ENCODE data around the gene PAPOLB. TPM values are rescaled to one million over a fixed set of nuclear protein-coding genes. Genes with fewer than 3 reads are reported as not detected.

Gene PAPOLB
- polyA plus RNA-seq, 2 donors: 0.02 TPM; not detected in 1

GRCh38 chr7:4889682-4890081, 27.9 kb upstream of the PAPOLB start:
- no peaks in the 10 kb centered on the region for H3K4me1 ChIP-seq (ENCODE audit: control insufficient read depth in 2 of 2, insufficient read depth in 2 of 2, low read length in 1 of 2)
- H3K36me3 ChIP-seq (ENCODE audit: control insufficient read depth in 2 of 2, insufficient read depth in 2 of 2, low read length in 1 of 2): no peaks in the 10 kb centered on the region
- H3K27me3 ChIP-seq (ENCODE audit: control insufficient read depth in 1 of 2, insufficient read depth in 2 of 2, low read length in 2 of 2): no peaks in the 10 kb centered on the region
- no peak overlapping the region for H3K4me3 ChIP-seq (ENCODE audit: low read depth in 1 of 2, low read length in 2 of 2)
- H3K9me3 ChIP-seq (ENCODE audit: control insufficient read depth in 2 of 2, insufficient read depth in 1 of 2, low read depth in 1 of 2, low read length in 1 of 2): peaks cover 2 to 3% of the 10 kb centered on the region in 2 donors
- H3K27ac ChIP-seq (ENCODE audit: low read depth in 2 of 2, low read length in 1 of 2): no peak overlapping the region
- 50 to 56% methylated on average over 1 of the region's 1 CpG for WGBS, 2 donors

DNA sequence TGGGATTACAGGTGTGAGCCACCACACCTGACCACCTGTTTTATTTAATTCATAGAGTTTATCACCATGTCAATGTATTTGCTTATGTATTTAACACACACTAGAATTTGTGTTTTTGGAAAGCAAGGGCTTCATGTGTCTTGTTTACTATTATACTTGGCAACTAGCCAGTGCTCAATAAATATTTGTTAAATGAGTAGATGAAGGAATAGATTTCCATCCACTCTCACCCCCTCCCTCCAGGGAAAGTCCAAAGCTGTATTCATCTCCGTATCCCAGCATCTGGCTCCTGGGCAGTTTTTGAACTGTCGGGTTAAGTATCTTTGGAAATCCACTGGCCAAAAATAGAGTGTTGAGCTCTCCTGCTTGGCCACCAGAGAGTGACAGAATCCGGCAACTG, 26.3 kb upstream of the PAPOLB start:
- Histone ChIP-seq H3K27ac (ENCODE audit: low read depth in 2 of 2, low read length in 1 of 2) (no peak overlapping the region), H3K36me3 (ENCODE audit: control insufficient read depth in 2 of 2, insufficient read depth in 2 of 2, low read length in 1 of 2) (no peaks in the 10 kb centered on the region), H3K9me3 (ENCODE audit: control insufficient read depth in 2 of 2, insufficient read depth in 1 of 2, low read depth in 1 of 2, low read length in 1 of 2) (peaks cover 0 to 2% of the 10 kb centered on the region in 2 donors), H3K4me3 (ENCODE audit: low read depth in 1 of 2, low read length in 2 of 2) (no peak overlapping the region), H3K27me3 (ENCODE audit: control insufficient read depth in 1 of 2, insufficient read depth in 2 of 2, low read length in 2 of 2) (peaks cover 0 to 7% of the 10 kb centered on the region in 2 donors), H3K4me1 (ENCODE audit: control insufficient read depth in 2 of 2, insufficient read depth in 2 of 2, low read length in 1 of 2) (peaks cover 0 to 3% of the 10 kb centered on the region in 2 donors)
- 71 to 72% methylated on average over 3 of the region's 3 CpGs for WGBS, 2 donors

- Histone ChIP-seq H3K4me1 (ENCODE audit: control insufficient read depth in 2 of 2, insufficient read depth in 2 of 2, low read length in 1 of 2) (peaks cover 5 to 9% of the 10 kb centered on the region in 2 donors), H3K36me3 (ENCODE audit: control insufficient read depth in 2 of 2, insufficient read depth in 2 of 2, low read length in 1 of 2) (no peaks in the 10 kb centered on the region), H3K27me3 (ENCODE audit: control insufficient read depth in 1 of 2, insufficient read depth in 2 of 2, low read length in 2 of 2) (peaks cover 0 to 8% of the 10 kb centered on the region in 2 donors), H3K9me3 (ENCODE audit: control insufficient read depth in 2 of 2, insufficient read depth in 1 of 2, low read depth in 1 of 2, low read length in 1 of 2) (peaks cover 0 to 2% of the 10 kb centered on the region in 2 donors), H3K4me3 (ENCODE audit: low read depth in 1 of 2, low read length in 2 of 2) (no peak overlapping the region), H3K27ac (ENCODE audit: low read depth in 2 of 2, low read length in 1 of 2) (no peak overlapping the region)
- WGBS, 2 donors: 48 to 67% methylated on average over 1 of the region's 1 CpG
Observed at GRCh38 chr7:4886671-4887070, 24.8 kb upstream of the PAPOLB start.

DNA sequence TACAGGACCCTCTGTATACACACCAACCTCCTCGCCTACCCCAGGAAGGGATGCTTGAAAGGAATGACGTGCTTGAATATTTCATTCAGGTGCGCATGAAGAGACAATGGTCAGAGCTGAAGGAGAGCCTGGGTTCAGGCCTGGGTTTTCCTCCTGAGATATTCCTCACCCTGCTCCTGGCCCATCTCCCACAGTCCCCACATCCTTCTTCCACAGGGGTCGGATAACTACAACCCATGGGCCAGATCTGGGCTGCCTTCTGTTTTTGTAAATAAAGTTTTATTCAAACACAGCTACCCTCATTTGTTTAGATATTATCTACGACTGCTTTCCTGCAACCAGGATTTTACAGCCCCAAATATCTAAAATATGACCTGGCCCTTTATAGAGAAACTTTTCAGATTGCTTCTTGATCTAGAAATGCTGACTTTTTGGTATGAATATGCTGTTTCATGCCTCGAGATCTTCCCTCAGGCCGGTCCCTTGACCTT, 23.5 kb upstream of the PAPOLB start:
- Histone ChIP-seq H3K27ac (ENCODE audit: low read depth in 2 of 2, low read length in 1 of 2) (no peak overlapping the region), H3K4me1 (ENCODE audit: control insufficient read depth in 2 of 2, insufficient read depth in 2 of 2, low read length in 1 of 2) (peaks cover 5 to 9% of the 10 kb centered on the region in 2 donors), H3K4me3 (ENCODE audit: low read depth in 1 of 2, low read length in 2 of 2) (no peak overlapping the region), H3K27me3 (ENCODE audit: control insufficient read depth in 1 of 2, insufficient read depth in 2 of 2, low read length in 2 of 2) (peaks cover 0 to 8% of the 10 kb centered on the region in 2 donors), H3K9me3 (ENCODE audit: control insufficient read depth in 2 of 2, insufficient read depth in 1 of 2, low read depth in 1 of 2, low read length in 1 of 2) (peaks cover 0 to 2% of the 10 kb centered on the region in 2 donors), H3K36me3 (ENCODE audit: control insufficient read depth in 2 of 2, insufficient read depth in 2 of 2, low read length in 1 of 2) (no peaks in the 10 kb centered on the region)
- 90 to 91% methylated on average over 7 of the region's 7 CpGs for WGBS, 2 donors

DNA sequence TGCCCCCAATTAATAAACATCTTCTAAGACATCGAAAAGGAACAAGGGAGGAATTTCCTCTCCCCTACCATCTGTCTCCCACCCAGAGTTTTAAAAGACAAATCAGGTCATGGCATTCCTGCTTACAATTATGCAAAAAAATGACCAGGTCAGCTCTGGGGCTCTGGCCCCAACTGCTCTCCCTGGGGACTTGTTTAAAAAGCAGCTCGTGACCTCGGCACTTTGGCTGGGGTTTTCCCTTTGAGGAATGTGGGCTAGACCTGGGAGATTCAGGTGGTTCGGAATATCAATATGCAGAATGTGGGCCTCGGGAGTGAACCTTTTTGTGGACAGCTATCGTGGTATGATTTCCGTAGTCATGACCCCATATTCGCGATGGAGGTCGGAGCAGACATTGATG, 22.3 kb upstream of the PAPOLB start:
- WGBS, 2 donors: 76 to 79% methylated on average over 10 of the region's 10 CpGs
- no peak overlapping the region for H3K27ac ChIP-seq (ENCODE audit: low read depth in 2 of 2, low read length in 1 of 2)
- H3K27me3 ChIP-seq (ENCODE audit: control insufficient read depth in 1 of 2, insufficient read depth in 2 of 2, low read length in 2 of 2): peaks cover 0 to 8% of the 10 kb centered on the region in 2 donors
- H3K4me1 ChIP-seq (ENCODE audit: control insufficient read depth in 2 of 2, insufficient read depth in 2 of 2, low read length in 1 of 2): peaks cover 5 to 13% of the 10 kb centered on the region in 2 donors
- H3K9me3 ChIP-seq (ENCODE audit: control insufficient read depth in 2 of 2, insufficient read depth in 1 of 2, low read depth in 1 of 2, low read length in 1 of 2): peaks cover 0 to 2% of the 10 kb centered on the region in 2 donors
- H3K36me3 ChIP-seq (ENCODE audit: control insufficient read depth in 2 of 2, insufficient read depth in 2 of 2, low read length in 1 of 2): no peaks in the 10 kb centered on the region
- H3K4me3 ChIP-seq (ENCODE audit: low read depth in 1 of 2, low read length in 2 of 2): no peak overlapping the region

DNA sequence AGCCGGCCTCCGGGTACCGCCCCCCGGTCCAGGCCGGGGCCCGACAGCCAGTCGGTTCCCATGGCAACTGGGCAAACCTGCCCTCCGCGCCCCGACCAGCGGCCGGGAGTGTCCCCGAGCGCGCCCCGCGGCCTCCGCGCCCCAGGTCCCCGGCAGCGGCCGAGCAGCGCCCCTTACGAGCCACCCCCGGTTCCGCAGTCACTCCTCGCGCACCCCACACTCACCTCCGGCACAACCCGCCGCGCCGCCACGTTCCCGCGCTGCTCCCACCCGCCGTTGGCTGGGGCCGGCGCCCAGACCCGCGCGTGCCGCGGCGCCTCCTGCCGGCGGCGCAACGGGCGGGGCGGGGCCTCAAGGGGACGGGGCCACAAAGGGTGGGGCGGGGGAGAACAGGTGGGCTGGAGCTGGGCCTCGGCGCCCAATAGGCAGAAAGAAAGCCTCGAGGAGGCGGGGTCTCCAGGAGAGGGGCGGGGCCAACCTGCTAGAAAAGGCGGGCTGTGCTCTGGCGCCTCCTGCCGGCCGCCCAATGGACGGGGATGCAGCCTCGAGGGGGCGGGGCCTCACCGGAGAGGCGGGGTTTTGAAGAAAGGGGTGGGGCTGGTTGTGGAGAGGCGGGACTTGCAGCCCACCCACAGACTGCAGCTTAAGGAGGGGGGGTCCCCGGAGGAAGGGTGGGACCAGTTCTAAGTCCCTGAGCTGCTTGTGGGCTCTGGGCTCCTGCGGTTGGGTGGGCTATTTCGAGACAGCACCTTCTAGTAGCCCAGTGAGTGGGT, 21.7 kb upstream of the PAPOLB start, which contains the start of gene RADIL:
Gene RADIL, minus strand, starts transcription at position 345 of the 773 bp plus-strand sequence. CDS start 5,577 bp downstream, outside the sequence.
- Histone ChIP-seq H3K27ac (ENCODE audit: low read depth in 2 of 2, low read length in 1 of 2) (peak within 1 kb of the TSS; percentile 72 to 85), H3K9me3 (ENCODE audit: control insufficient read depth in 2 of 2, insufficient read depth in 1 of 2, low read depth in 1 of 2, low read length in 1 of 2) (peaks cover 0 to 2% of the 10 kb centered on the region in 2 donors), H3K36me3 (ENCODE audit: control insufficient read depth in 2 of 2, insufficient read depth in 2 of 2, low read length in 1 of 2) (no peaks in the 10 kb centered on the region), H3K4me3 (ENCODE audit: low read depth in 1 of 2, low read length in 2 of 2) (peak within 1 kb of the TSS; percentile 37 to 47), H3K27me3 (ENCODE audit: control insufficient read depth in 1 of 2, insufficient read depth in 2 of 2, low read length in 2 of 2) (peaks cover 0 to 8% of the 10 kb centered on the region in 2 donors), H3K4me1 (ENCODE audit: control insufficient read depth in 2 of 2, insufficient read depth in 2 of 2, low read length in 1 of 2) (peaks cover 5 to 13% of the 10 kb centered on the region in 2 donors)
- WGBS, 2 donors: 5% methylated on average over 68 to 72 of the region's 72 CpGs

DNA sequence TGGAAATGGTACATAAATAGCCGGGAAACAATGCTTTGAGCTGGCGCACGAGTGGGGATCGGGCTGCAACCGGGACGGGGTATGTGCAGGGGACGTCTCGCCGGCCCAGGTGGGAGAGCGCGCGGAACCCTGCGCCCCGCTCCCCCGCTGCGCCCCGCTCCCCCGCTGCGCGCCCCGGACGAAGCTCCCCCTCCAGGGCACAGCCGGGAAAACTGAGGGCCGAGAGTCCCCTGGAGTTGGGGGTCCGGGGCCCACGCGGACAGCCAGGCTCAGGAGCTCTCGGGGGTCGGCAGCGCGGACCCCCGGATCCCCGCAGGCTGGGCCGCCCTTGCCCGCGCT, 21.2 kb upstream of the PAPOLB start:
- H3K9me3 ChIP-seq (ENCODE audit: control insufficient read depth in 2 of 2, insufficient read depth in 1 of 2, low read depth in 1 of 2, low read length in 1 of 2): peaks cover 0 to 2% of the 10 kb centered on the region in 2 donors
- no peaks in the 10 kb centered on the region for H3K36me3 ChIP-seq (ENCODE audit: control insufficient read depth in 2 of 2, insufficient read depth in 2 of 2, low read length in 1 of 2)
- peak overlapping the region; percentile 37 to 47 for H3K4me3 ChIP-seq (ENCODE audit: low read depth in 1 of 2, low read length in 2 of 2)
- peak overlapping the region; percentile 72 to 85 for H3K27ac ChIP-seq (ENCODE audit: low read depth in 2 of 2, low read length in 1 of 2)
- peaks cover 0 to 8% of the 10 kb centered on the region in 2 donors for H3K27me3 ChIP-seq (ENCODE audit: control insufficient read depth in 1 of 2, insufficient read depth in 2 of 2, low read length in 2 of 2)
- H3K4me1 ChIP-seq (ENCODE audit: control insufficient read depth in 2 of 2, insufficient read depth in 2 of 2, low read length in 1 of 2): peaks cover 5 to 13% of the 10 kb centered on the region in 2 donors
- 3 to 5% methylated on average over 25 to 36 of the region's 36 CpGs for WGBS, 2 donors

- Histone ChIP-seq H3K9me3 (ENCODE audit: control insufficient read depth in 2 of 2, insufficient read depth in 1 of 2, low read depth in 1 of 2, low read length in 1 of 2) (peaks cover 0 to 2% of the 10 kb centered on the region in 2 donors), H3K4me3 (ENCODE audit: low read depth in 1 of 2, low read length in 2 of 2) (peak overlapping the region in 1 of 2 donors; percentile 37), H3K27me3 (ENCODE audit: control insufficient read depth in 1 of 2, insufficient read depth in 2 of 2, low read length in 2 of 2) (peaks cover 0 to 8% of the 10 kb centered on the region in 2 donors), H3K36me3 (ENCODE audit: control insufficient read depth in 2 of 2, insufficient read depth in 2 of 2, low read length in 1 of 2) (no peaks in the 10 kb centered on the region), H3K4me1 (ENCODE audit: control insufficient read depth in 2 of 2, insufficient read depth in 2 of 2, low read length in 1 of 2) (peaks cover 5 to 13% of the 10 kb centered on the region in 2 donors), H3K27ac (ENCODE audit: low read depth in 2 of 2, low read length in 1 of 2) (peak overlapping the region; percentile 72 to 85)
- WGBS, 2 donors: 8 to 14% methylated on average over 35 of the region's 35 CpGs
Observed at GRCh38 chr7:4882169-4883032, 20.6 kb upstream of the PAPOLB start.

- H3K4me1 ChIP-seq (ENCODE audit: control insufficient read depth in 2 of 2, insufficient read depth in 2 of 2, low read length in 1 of 2): peaks cover 5 to 13% of the 10 kb centered on the region in 2 donors
- no peak overlapping the region for H3K4me3 ChIP-seq (ENCODE audit: low read depth in 1 of 2, low read length in 2 of 2)
- H3K27me3 ChIP-seq (ENCODE audit: control insufficient read depth in 1 of 2, insufficient read depth in 2 of 2, low read length in 2 of 2): peaks cover 0 to 8% of the 10 kb centered on the region in 2 donors
- H3K36me3 ChIP-seq (ENCODE audit: control insufficient read depth in 2 of 2, insufficient read depth in 2 of 2, low read length in 1 of 2): peaks cover 0 to 2% of the 10 kb centered on the region in 2 donors
- WGBS, 2 donors: 66 to 69% methylated on average over 10 of the region's 10 CpGs
- peaks cover 0 to 2% of the 10 kb centered on the region in 2 donors for H3K9me3 ChIP-seq (ENCODE audit: control insufficient read depth in 2 of 2, insufficient read depth in 1 of 2, low read depth in 1 of 2, low read length in 1 of 2)
- no peak overlapping the region for H3K27ac ChIP-seq (ENCODE audit: low read depth in 2 of 2, low read length in 1 of 2)
Observed at GRCh38 chr7:4880218-4880617, 18.4 kb upstream of the PAPOLB start.

Measured in esophagus (tissue), 2 donors.